Measurements from ENCODE around the gene IMP3.

Gene IMP3

DNA sequence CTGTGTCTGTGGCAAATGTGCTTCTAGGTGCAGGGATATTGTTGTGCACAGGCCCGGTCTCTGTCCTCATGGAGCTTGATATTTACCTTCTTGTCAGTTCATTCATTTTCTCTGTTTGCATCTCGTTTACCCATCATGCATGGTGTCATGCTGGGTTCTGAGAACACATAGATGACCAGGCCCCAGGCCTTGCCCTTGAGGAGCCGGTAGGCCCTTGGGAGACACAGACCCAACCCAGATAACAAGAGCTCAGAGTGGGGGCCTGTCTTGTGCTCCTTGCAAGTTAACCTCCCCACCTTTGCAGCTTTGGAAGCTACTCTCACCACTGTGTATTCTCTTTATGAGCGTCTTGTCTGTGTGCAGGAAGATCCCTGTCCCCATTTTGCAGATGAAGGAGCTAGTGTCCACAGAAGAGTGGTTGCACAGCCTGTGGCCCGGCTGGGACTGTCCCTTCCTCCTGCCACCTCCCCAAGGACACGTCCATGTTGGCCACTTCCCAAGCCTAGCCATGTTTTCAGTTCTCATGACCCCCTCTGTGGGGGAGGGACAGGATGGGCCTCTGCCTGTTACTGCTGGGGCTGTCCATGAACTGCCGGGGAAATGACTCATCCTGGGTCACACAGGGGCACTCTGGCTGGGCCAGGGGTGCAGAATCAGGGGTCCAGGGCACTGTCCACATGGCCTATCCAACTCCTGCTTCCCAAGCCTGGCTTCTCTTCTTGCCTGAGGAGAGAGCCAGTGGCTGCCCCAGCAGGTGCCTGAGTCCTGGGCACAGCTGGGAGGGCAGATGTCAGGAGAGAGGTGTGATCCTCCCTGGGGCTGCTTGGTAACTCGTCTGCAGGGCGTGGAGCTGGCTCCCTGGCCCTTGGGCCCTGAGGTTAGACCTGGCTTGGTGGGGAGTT lies 11.1 kb upstream of the IMP3 start:
- Histone ChIP-seq H3K4me1 (ENCODE audit: control insufficient read depth, insufficient read depth, low read depth, low read length) (peaks cover 53% of the 10 kb centered on the region), H3K4me3 (ENCODE audit: insufficient read depth in 1 of 2, low read depth in 1 of 2, low read length in 2 of 2) (peak overlapping the region; percentile 2 to 94), H3K4ac (ENCODE audit: low read depth in 1 of 2, low read length in 2 of 2) (peak overlapping the region; percentile 30 to 71), H2BK12ac (ENCODE audit: low read length in 2 of 2) (peak overlapping the region in 1 of 2 experiments; percentile 65), H2AFZ (ENCODE audit: low read depth, low read length) (no peak overlapping the region), H3K27ac (ENCODE audit: low read length, poor library complexity, severe bottlenecking) (no peak overlapping the region), H3K18ac (ENCODE audit: low read depth in 1 of 2, low read length in 2 of 2) (peak overlapping the region; percentile 48 to 82), H3K79me1 (replicated peaks; ENCODE audit: low read length, poor library complexity, severe bottlenecking) (peaks cover 7% of the 10 kb centered on the region), H2AK5ac (ENCODE audit: low read length, severe bottlenecking) (no peak overlapping the region), H3K4me2 (ENCODE audit: low read length, poor library complexity, severe bottlenecking) (peak overlapping the region; percentile 58), H3K9ac (ENCODE audit: low read length) (peak overlapping the region; percentile 98), H4K91ac (ENCODE audit: low read length) (peak overlapping the region; percentile 9), H3K27me3 (ENCODE audit: control insufficient read depth in 1 of 2, insufficient read depth in 1 of 2, low read length in 2 of 2) (no peaks in the 10 kb centered on the region), H2BK5ac (ENCODE audit: low read depth, low read length, poor library complexity, severe bottlenecking) (no peak overlapping the region), H3K36me3 (ENCODE audit: control insufficient read depth in 1 of 2, insufficient read depth in 2 of 2, low read depth in 1 of 2, low read length in 2 of 2) (peaks cover 53 to 60% of the 10 kb centered on the region in 2 experiments), H4K8ac (ENCODE audit: low read length) (peak overlapping the region; percentile 22), H3K9me3 (ENCODE audit: control insufficient read depth, low read length) (no peaks in the 10 kb centered on the region), H3K23ac (ENCODE audit: low read length in 2 of 2) (no peak overlapping the region), H3K14ac (ENCODE audit: low read length in 2 of 2) (peak overlapping the region in 1 of 2 experiments; percentile 89), H2BK15ac (ENCODE audit: low read depth, poor library complexity, severe bottlenecking) (no peak overlapping the region), H2BK120ac (ENCODE audit: low read depth, low read length) (no peak overlapping the region)
- WGBS = 56% methylated on average over 7 of the region's 9 CpGs
- DNase-seq = peak; percentile 71

GRCh38 chr15:75649848-75650247 lies 9.8 kb upstream of the IMP3 start:
- peaks cover 5% of the 10 kb centered on the region for H3K79me1 ChIP-seq (replicated peaks; ENCODE audit: low read length, poor library complexity, severe bottlenecking)
- no peak overlapping the region for H2BK15ac ChIP-seq (ENCODE audit: low read depth, poor library complexity, severe bottlenecking)
- no peak overlapping the region for H2BK120ac ChIP-seq (ENCODE audit: low read depth, low read length)
- peak overlapping the region in 1 of 2 experiments; percentile 27 for H3K23ac ChIP-seq (ENCODE audit: low read length in 2 of 2)
- no peak overlapping the region for H2AK5ac ChIP-seq (ENCODE audit: low read length, severe bottlenecking)
- H4K91ac ChIP-seq (ENCODE audit: low read length) = no peak overlapping the region
- WGBS = 97% methylated on average over 18 of the region's 18 CpGs
- no peak overlapping the region for H2BK5ac ChIP-seq (ENCODE audit: low read depth, low read length, poor library complexity, severe bottlenecking)
- no peaks in the 10 kb centered on the region for H3K9me3 ChIP-seq (ENCODE audit: control insufficient read depth, low read length)
- no peak overlapping the region for H3K4ac ChIP-seq (ENCODE audit: low read depth in 1 of 2, low read length in 2 of 2)
- H3K14ac ChIP-seq (ENCODE audit: low read length in 2 of 2) = no peak overlapping the region
- peak overlapping the region in 1 of 2 experiments; percentile 29 for H3K18ac ChIP-seq (ENCODE audit: low read depth in 1 of 2, low read length in 2 of 2)
- H3K9ac ChIP-seq (ENCODE audit: low read length) = peak overlapping the region; percentile 98
- no peak overlapping the region for H3K27ac ChIP-seq (ENCODE audit: low read length, poor library complexity, severe bottlenecking)
- no peaks in the 10 kb centered on the region for H3K27me3 ChIP-seq (ENCODE audit: control insufficient read depth in 1 of 2, insufficient read depth in 1 of 2, low read length in 2 of 2)
- H3K36me3 ChIP-seq (ENCODE audit: control insufficient read depth in 1 of 2, insufficient read depth in 2 of 2, low read depth in 1 of 2, low read length in 2 of 2) = peaks cover 46 to 48% of the 10 kb centered on the region in 2 experiments
- DNase-seq = no peak
- no peak overlapping the region for H4K8ac ChIP-seq (ENCODE audit: low read length)
- H2BK12ac ChIP-seq (ENCODE audit: low read length in 2 of 2) = peak overlapping the region in 1 of 2 experiments; percentile 31
- peak overlapping the region; percentile 4 for H3K4me2 ChIP-seq (ENCODE audit: low read length, poor library complexity, severe bottlenecking)
- H3K4me3 ChIP-seq (ENCODE audit: insufficient read depth in 1 of 2, low read depth in 1 of 2, low read length in 2 of 2) = peak overlapping the region in 1 of 2 experiments; percentile 94
- no peak overlapping the region for H2AFZ ChIP-seq (ENCODE audit: low read depth, low read length)
- H3K4me1 ChIP-seq (ENCODE audit: control insufficient read depth, insufficient read depth, low read depth, low read length) = peaks cover 53% of the 10 kb centered on the region

DNA sequence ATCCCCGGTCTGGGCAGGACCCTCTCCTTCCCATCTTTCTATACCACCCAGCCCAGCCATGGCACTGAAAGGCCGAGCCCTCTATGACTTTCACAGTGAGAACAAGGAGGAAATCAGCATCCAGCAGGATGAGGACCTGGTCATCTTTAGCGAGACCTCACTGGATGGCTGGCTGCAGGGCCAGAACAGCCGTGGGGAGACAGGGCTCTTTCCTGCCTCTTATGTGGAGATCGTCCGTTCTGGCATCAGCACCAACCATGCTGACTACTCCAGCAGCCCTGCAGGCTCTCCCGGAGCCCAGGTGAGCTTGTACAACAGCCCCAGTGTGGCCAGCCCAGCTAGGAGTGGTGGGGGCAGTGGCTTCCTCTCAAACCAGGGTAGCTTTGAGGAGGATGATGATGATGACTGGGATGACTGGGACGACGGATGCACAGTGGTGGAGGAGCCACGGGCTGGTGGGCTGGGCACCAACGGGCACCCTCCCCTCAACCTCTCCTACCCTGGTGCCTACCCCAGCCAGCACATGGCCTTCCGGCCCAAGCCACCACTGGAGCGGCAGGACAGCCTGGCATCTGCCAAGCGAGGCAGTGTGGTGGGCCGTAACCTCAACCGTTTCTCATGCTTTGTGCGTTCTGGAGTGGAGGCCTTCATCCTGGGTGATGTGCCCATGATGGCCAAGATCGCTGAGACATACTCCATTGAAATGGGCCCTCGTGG lies 9.2 kb upstream of the IMP3 start:
- Histone ChIP-seq H3K4me2 (ENCODE audit: low read length, poor library complexity, severe bottlenecking) (peak overlapping the region; percentile 78), H3K9me3 (ENCODE audit: control insufficient read depth, low read length) (no peaks in the 10 kb centered on the region), H3K27me3 (ENCODE audit: control insufficient read depth in 1 of 2, insufficient read depth in 1 of 2, low read length in 2 of 2) (no peaks in the 10 kb centered on the region), H3K36me3 (ENCODE audit: control insufficient read depth in 1 of 2, insufficient read depth in 2 of 2, low read depth in 1 of 2, low read length in 2 of 2) (peaks cover 40 to 41% of the 10 kb centered on the region in 2 experiments), H2BK15ac (ENCODE audit: low read depth, poor library complexity, severe bottlenecking) (peak overlapping the region; percentile 20), H2AK5ac (ENCODE audit: low read length, severe bottlenecking) (peak overlapping the region; percentile 3), H3K4ac (ENCODE audit: low read depth in 1 of 2, low read length in 2 of 2) (peak overlapping the region; percentile 24 to 51), H3K27ac (ENCODE audit: low read length, poor library complexity, severe bottlenecking) (peak overlapping the region; percentile 95), H3K4me3 (ENCODE audit: insufficient read depth in 1 of 2, low read depth in 1 of 2, low read length in 2 of 2) (peak overlapping the region; percentile 35 to 94), H3K18ac (ENCODE audit: low read depth in 1 of 2, low read length in 2 of 2) (peak overlapping the region in 1 of 2 experiments; percentile 58), H2BK12ac (ENCODE audit: low read length in 2 of 2) (peak overlapping the region in 1 of 2 experiments; percentile 61), H4K8ac (ENCODE audit: low read length) (no peak overlapping the region), H2AFZ (ENCODE audit: low read depth, low read length) (no peak overlapping the region), H3K23ac (ENCODE audit: low read length in 2 of 2) (no peak overlapping the region), H3K79me1 (replicated peaks; ENCODE audit: low read length, poor library complexity, severe bottlenecking) (peaks cover 2% of the 10 kb centered on the region), H4K91ac (ENCODE audit: low read length) (peak overlapping the region; percentile 5), H3K9ac (ENCODE audit: low read length) (peak overlapping the region; percentile 98), H3K4me1 (ENCODE audit: control insufficient read depth, insufficient read depth, low read depth, low read length) (peaks cover 49% of the 10 kb centered on the region), H3K14ac (ENCODE audit: low read length in 2 of 2) (peak overlapping the region in 1 of 2 experiments; percentile 85), H2BK120ac (ENCODE audit: low read depth, low read length) (peak overlapping the region; percentile 12), H2BK5ac (ENCODE audit: low read depth, low read length, poor library complexity, severe bottlenecking) (no peak overlapping the region)
- 84% methylated on average over 18 of the region's 19 CpGs for WGBS
- DNase-seq = no peak
